Spleen (tissue), 11 donors: ENCODE measurements around the gene C19orf44. TPM values are rescaled to one million over a fixed set of nuclear protein-coding genes. Genes with fewer than 3 reads are reported as not detected.
A peak's percentile ranks its signal among the peaks of the same experiment; 100 is the strongest.

Experiments used
- DNase-seq: peaks from one replicate; pipeline ENCODE4 v3.0.0-alpha.2; 2020
- H3K27ac ChIP-seq, 8 donors: fragments of 200-600 bp; sonication (generic) in 7 of 8; 1 replicate in 4 of 8; 2 replicates in 4 of 8; pipeline versions ENCODE4 v1.5.0 to v1.8.0; 2016 to 2021; ENCODE audit warnings: inconsistent platforms in 4 of 8, mild to moderate bottlenecking in 4 of 8, moderate library complexity in 1 of 8
- H3K27me3 ChIP-seq, 7 donors: fragments of 200-600 bp; sonication (generic) in 6 of 7; replicated peaks in 1 of 7; 1 replicate in 4 of 7; 2 replicates in 3 of 7; pipeline versions ENCODE4 v1.5.0 to v1.8.0; 2016 to 2021; ENCODE audit warnings: inconsistent platforms in 3 of 7, mild to moderate bottlenecking in 1 of 7
- H3K36me3 ChIP-seq, 6 donors: fragments of 200-600 bp; sonication (generic) in 5 of 6; 1 replicate in 4 of 6; 2 replicates in 2 of 6; pipeline versions ENCODE4 v1.5.0 to v1.8.0; 2016 to 2021; ENCODE audit warnings: inconsistent platforms in 2 of 6
- H3K4me1 ChIP-seq, 6 donors: fragments of 200-600 bp; sonication (generic) in 5 of 6; 1 replicate in 3 of 6; 2 replicates in 3 of 6; pipeline versions ENCODE4 v1.5.0 to v1.8.0; 2016 to 2021; ENCODE audit warnings: inconsistent platforms in 3 of 6
- H3K4me3 ChIP-seq, 8 donors: fragments of 200-600 bp; sonication (generic) in 7 of 8; 1 replicate in 4 of 8; 2 replicates in 4 of 8; pipeline versions ENCODE4 v1.5.0 to v1.8.0; 2016 to 2021; ENCODE audit warnings: inconsistent platforms in 4 of 8, mild to moderate bottlenecking in 4 of 8, moderate library complexity in 2 of 8
- H3K9me3 ChIP-seq, 8 donors: fragments of 200-600 bp; sonication (generic) in 7 of 8; 1 replicate in 4 of 8; 2 replicates in 4 of 8; pipeline versions ENCODE4 v1.5.0 to v1.8.0; 2016 to 2021; ENCODE audit warnings: inconsistent platforms in 4 of 8
- POLR2A ChIP-seq, 3 donors: fragments of 450-650 bp; IDR thresholded peaks; one replicate each; pipeline ENCODE4 v1.5.1; 2017; ENCODE audit warnings: antibody characterized with exemption in 3 of 3, mild to moderate bottlenecking in 1 of 3
- POLR2AphosphoS5 ChIP-seq, 3 donors: sonication (generic); formaldehyde crosslinking; IDR thresholded peaks; one replicate each; pipeline ENCODE4 v1.5.1; 2017; ENCODE audit warnings: antibody characterized with exemption in 3 of 3
- WGBS, 5 donors: extraction: QIAGEN DNeasy Blood & Tissue Kit in 3 of 5; methylation state at CpG; one replicate each; pipeline versions ENCODE4 v1.1.5 to v1.1.7; 2013 to 2018; 5-methylcytosine and 5-hydroxymethylcytosine counted together
- intact Hi-C: fragments of 100-400 bp; cut with DNase I; formaldehyde crosslinking; loops from one replicate; pipeline ENCODE4 v1.15.0; 2023; ENCODE audit warnings: low total_unique reads
- polyA plus RNA-seq, 3 donors: library from polyadenylated mRNA; stranded (reverse); fragments of 200-250 nt; gene quantifications; one replicate each; pipeline ENCODE4 v1.2.1, GENCODE V29; 2013
- total RNA-seq, 7 donors: library from RNA; depleted of rRNA in 3 of 7; stranded (reverse); fragments of >200 nt in 3 of 7; fragmentation: NEBNext Ultra II Directional in 4 of 7; extraction: Animal tissue kit (Norgen Biotek cat#: 25700) in 4 of 7; gene quantifications; one replicate each; pipeline versions ENCODE4 v1.1.0 to v1.2.1, GENCODE V29; 2016 to 2021
- TF ChIP-seq, protein P1 (sequence below), 11 experiments: fragments of 200-600 bp in 7 of 11; fragments of 450-650 bp in 4 of 11; sonication (generic) in 4 of 11; IDR thresholded peaks in 8 of 11; conservative IDR thresholded peaks in 3 of 11; 1 replicate in 7 of 11; 2 replicates in 4 of 11; pipeline versions ENCODE4 v1.4.0 to v1.8.0; 2016 to 2021; ENCODE audit warnings: antibody characterized with exemption in 11 of 11, inconsistent platforms in 4 of 11, mild to moderate bottlenecking in 1 of 11
- donor health status: healthy with polysubstance abuse.
- donor health status: DM: no; HTN: no; CAD: no; lungs with moderate emphysema.
- donor health status: DM: no; HTN: no; CAD: no.
- donor health status: Bipolar disorder and iron deficiency.
- donor health status: healthy.
- donor health status: DM: no; HTN: no; CAD: no.
- donor health status: DM: yes; HTN: yes; CAD: no.

The C19orf44 gene
- total and polyA plus RNA-seq, 10 donors = 2.3 to 7.5 (median 4.4) TPM

DNA sequence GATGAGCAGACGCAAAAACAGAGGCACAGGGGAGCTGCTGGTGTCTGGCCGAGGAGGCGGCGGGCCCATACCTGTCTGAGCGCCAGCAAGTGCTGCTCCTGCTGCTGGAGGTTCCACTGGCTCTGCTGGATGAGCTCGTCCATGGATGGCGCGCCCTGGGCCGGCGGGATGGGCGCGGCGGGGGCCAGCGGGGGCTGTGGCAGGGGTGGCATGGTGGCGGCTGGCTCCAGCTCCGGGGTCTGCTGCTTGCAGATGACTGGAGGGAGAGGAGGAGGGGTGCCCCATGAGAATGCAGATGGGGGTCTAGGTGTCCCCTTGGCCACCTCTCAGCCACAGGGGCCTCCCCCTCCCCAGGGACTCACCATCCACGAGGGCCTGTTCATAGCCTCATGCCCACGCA, 39.2 kb downstream of the C19orf44 start:
- Histone ChIP-seq H3K27me3 (no peaks in the 10 kb centered on the region), H3K4me3 (no peak overlapping the region), H3K9me3 (no peaks in the 10 kb centered on the region), H3K27ac (no peak overlapping the region), H3K4me1 (peaks cover 5 to 37% (median 25%) of the 10 kb centered on the region in 6 donors), H3K36me3 (peaks cover 6 to 100% (median 72%) of the 10 kb centered on the region in 6 donors)
- DNase-seq = no peak
- no peak for TF ChIP-seq POLR2A (IDR thresholded peaks at IDR 0.05)
- TF ChIP-seq POLR2AphosphoS5 (IDR thresholded peaks at IDR 0.05) = no peak
- TF ChIP-seq, protein P1, sequence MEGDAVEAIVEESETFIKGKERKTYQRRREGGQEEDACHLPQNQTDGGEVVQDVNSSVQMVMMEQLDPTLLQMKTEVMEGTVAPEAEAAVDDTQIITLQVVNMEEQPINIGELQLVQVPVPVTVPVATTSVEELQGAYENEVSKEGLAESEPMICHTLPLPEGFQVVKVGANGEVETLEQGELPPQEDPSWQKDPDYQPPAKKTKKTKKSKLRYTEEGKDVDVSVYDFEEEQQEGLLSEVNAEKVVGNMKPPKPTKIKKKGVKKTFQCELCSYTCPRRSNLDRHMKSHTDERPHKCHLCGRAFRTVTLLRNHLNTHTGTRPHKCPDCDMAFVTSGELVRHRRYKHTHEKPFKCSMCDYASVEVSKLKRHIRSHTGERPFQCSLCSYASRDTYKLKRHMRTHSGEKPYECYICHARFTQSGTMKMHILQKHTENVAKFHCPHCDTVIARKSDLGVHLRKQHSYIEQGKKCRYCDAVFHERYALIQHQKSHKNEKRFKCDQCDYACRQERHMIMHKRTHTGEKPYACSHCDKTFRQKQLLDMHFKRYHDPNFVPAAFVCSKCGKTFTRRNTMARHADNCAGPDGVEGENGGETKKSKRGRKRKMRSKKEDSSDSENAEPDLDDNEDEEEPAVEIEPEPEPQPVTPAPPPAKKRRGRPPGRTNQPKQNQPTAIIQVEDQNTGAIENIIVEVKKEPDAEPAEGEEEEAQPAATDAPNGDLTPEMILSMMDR (IDR thresholded peaks at IDR 0.05 in 8 of 11, conservative IDR thresholded peaks at IDR 0.05 in 3 of 11) = no peak
- WGBS, 5 donors = 91 to 99% (median 96%) methylated on average over 7 to 18 of the region's 18 CpGs
- intact Hi-C loops = no loop called here

GRCh38 chr19:16536130-16536529, 39.9 kb downstream of the C19orf44 start:
- no peak for DNase-seq

GRCh38 chr19:16537111-16537510, 40.9 kb downstream of the C19orf44 start:
- Histone ChIP-seq H3K4me3 (no peak overlapping the region), H3K27ac (no peak overlapping the region), H3K4me1 (peaks cover 17 to 53% (median 39%) of the 10 kb centered on the region in 6 donors), H3K27me3 (no peaks in the 10 kb centered on the region), H3K36me3 (peaks cover 2 to 88% (median 54%) of the 10 kb centered on the region in 6 donors), H3K9me3 (no peaks in the 10 kb centered on the region)
- 90 to 96% (median 92%) methylated on average over 13 of the region's 13 CpGs for WGBS, 5 donors
- intact Hi-C loops = no loop called here
- TF ChIP-seq POLR2AphosphoS5 (IDR thresholded peaks at IDR 0.05) = no peak
- TF ChIP-seq, protein P1 (IDR thresholded peaks at IDR 0.05 in 8 of 11, conservative IDR thresholded peaks at IDR 0.05 in 3 of 11) = no peak
- no peak for DNase-seq

More at GRCh38 chr19:16536130-16536529, 39.9 kb downstream of the C19orf44 start:
- WGBS, 5 donors = 93 to 98% (median 94%) methylated on average over 7 to 9 of the region's 9 CpGs
- intact Hi-C loops = no loop called here
- Histone ChIP-seq H3K4me3 (no peak overlapping the region), H3K9me3 (no peaks in the 10 kb centered on the region), H3K4me1 (peaks cover 12 to 45% (median 33%) of the 10 kb centered on the region in 6 donors), H3K36me3 (peaks cover 5 to 97% (median 64%) of the 10 kb centered on the region in 6 donors), H3K27ac (no peak overlapping the region), H3K27me3 (no peaks in the 10 kb centered on the region)
- peak in 1 of 3 donors; percentile 6 for TF ChIP-seq POLR2AphosphoS5 (IDR thresholded peaks at IDR 0.05)
- TF ChIP-seq, protein P1 (IDR thresholded peaks at IDR 0.05 in 8 of 11, conservative IDR thresholded peaks at IDR 0.05 in 3 of 11) = no peak

GRCh38 chr19:16540948-16541347, 44.8 kb downstream of the C19orf44 start:
- TF ChIP-seq POLR2A (IDR thresholded peaks at IDR 0.05) (no peak), POLR2AphosphoS5 (IDR thresholded peaks at IDR 0.05) (no peak)
- TF ChIP-seq, protein P1 (IDR thresholded peaks at IDR 0.05 in 8 of 11, conservative IDR thresholded peaks at IDR 0.05 in 3 of 11) = no peak
- 78 to 90% (median 82%) methylated on average over 12 of the region's 12 CpGs for WGBS, 5 donors
- intact Hi-C loops = no loop called here

More at GRCh38 chr19:16540948-16541347, 44.8 kb downstream of the C19orf44 start:
- Histone ChIP-seq H3K36me3 (peaks cover 0 to 49% (median 16%) of the 10 kb centered on the region in 6 donors), H3K9me3 (no peaks in the 10 kb centered on the region), H3K4me1 (peaks cover 25 to 85% (median 69%) of the 10 kb centered on the region in 6 donors), H3K27ac (peak overlapping the region in 3 of 8 donors; percentile 92 to 97 (median 96)), H3K4me3 (peak overlapping the region in 7 of 8 donors; percentile 81 to 100 (median 98)), H3K27me3 (no peaks in the 10 kb centered on the region)
- no peak for DNase-seq
